HG02943 (cell line): ENCODE measurements around the gene STRIP2.
"Not testable (repeated sequence)": the region's sequence is repeated elsewhere in the genome, so short reads cannot be mapped to it uniquely, and the experiment has no call there.

Experiments
- ATAC-seq: cut with Tn5 transposase; IDR thresholded peaks from one replicate; pipeline ENCODE4 v1.9.1; 2021; ENCODE audit warnings: mild to moderate bottlenecking, low read depth, moderate library complexity; ENCODE audit not compliant: unreplicated experiment

The STRIP2 gene

DNA sequence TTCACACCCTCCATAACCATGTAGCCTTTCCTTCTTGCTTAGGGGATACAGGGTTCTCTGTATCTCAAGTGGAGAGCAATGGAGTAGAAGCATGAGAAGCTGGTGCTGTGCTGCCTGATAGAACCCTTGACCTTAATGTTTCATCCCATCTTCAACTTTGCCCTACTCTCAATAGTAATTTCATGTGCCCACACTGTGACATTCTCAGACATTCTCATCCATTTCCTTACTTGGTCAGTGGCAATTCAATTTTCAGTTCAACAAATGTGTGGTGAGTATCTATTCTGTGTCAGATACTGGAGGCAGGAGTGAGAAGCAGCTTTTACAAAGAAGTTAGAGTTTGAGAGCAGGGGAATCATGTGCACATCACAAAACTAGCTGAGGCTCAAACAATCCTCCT, 16.1 kb downstream of the STRIP2 start:
- ATAC-seq: no peak

- ATAC-seq: no peak
Measured at GRCh38 chr7:129452589-129453231, 18.5 kb downstream of the STRIP2 start.

DNA sequence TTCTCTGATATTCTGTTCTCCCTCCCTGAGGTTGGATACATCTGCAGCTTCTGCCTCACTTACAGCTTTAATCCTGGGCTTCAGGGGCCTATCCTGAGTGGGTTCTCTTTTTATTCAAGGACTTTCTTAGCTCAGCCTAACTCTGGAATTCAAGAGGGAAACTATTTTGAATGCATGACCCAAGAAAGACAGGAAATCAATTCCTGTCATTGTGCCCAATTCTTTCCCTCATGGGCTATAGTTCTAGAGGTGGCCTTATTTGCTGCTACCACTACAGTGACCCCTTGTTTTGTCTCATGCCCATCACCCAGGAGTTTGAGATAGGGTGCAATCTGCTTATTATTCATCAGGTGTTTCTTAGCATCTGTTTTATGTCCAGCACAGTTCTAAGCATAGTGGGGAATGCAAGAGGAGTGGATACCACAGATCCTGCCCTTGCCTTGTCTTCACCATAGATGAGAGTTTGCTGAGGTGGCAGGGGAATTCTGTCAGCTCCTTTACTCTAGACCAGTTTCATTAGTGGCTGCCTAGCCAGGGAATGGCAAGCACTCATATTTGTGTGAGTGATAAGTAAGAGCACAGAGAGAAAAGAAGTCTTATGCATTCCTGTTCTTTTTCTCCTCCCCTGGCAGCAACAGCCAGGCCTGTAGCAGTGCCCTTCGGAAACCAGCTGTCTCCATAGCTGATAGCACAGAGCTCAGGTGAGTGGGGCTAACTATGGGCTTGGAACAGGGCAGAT, 19.4 kb downstream of the STRIP2 start:
- no peak for ATAC-seq

GRCh38 chr7:129454249-129454551, 20.0 kb downstream of the STRIP2 start:
- no peak for ATAC-seq

DNA sequence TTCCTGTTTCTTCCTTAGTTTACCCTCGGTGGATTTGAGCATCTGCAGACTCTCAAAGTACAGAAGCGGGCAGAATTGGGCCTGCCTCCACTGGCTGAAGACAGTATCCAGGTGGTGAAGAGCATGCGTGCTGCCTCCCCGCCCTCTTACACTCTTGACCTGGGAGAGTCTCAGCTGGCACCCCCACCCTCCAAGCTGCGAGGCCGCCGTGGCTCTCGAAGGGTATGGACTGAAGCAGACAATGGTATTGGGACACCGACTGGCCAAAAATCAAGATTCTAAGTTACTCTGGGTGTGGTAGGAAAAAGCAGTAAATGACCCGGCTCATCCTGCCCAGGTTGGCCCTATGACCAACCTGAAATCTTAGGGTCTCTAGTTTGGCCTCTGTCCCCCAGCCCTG, 22.2 kb downstream of the STRIP2 start:
- no peak for ATAC-seq

GRCh38 chr7:129457101-129457500, 22.9 kb downstream of the STRIP2 start:
- ATAC-seq: no peak

- no peak for ATAC-seq
Measured at GRCh38 chr7:129458171-129458570, 23.9 kb downstream of the STRIP2 start.

- ATAC-seq: no peak
Measured at GRCh38 chr7:129461809-129462208, 27.6 kb downstream of the STRIP2 start.

DNA sequence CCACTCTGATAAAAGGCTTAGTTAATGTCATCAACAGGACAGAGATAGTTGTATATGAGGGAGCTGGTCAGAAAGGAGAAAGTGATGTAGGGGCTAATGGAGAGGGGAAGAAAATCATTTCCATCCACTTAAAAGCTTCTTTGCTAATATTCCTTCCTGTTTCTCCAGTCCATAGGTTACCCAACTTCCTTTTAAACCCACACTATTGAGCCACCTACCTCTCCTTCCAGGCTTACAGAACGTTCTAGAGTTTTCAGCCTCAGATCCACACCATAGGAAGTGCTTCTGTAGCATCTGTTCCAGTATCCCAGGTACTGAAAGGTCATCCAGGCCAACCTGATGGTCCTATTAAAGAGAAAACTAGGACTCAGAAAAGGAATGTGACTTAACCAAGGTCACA, 28.2 kb downstream of the STRIP2 start:
- no peak for ATAC-seq

DNA sequence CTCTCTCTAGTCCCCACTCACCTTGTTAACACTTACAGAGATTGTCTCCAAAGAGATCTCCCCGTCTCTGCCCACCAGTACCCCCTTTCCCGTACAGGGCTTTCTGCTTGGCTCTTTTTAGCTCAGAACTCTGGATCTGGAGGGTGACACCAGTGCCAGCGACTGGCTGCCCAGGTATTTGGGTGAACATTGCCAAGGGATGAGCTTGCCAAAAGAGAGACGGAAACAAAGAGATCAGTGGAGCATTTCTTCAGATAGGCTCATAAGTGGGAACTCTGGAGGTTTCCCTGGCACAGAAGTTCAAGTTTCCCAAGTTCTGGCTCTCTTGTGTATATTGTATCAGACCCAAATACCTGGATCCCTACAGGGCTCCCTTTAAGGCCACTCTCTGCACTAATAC, 30.0 kb downstream of the STRIP2 start:
- ATAC-seq: no peak

DNA sequence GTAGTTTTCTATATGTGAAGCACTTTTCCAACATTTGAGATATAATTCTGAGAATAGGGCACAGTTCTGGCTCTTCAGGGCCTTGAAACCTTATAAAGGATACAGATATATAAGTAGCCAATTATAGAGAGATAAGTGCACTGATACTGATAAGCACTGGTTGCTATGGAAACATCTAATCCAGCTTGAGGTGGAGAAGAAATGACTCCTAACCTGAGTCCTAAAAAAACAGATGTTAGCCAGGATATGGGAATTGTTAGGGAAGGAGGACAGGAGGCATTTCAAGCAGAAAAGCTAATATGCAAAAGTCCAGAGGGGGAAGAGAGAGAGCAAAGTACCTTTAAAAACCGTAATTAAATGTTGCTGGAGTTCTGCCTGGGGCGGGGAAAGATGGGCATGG, 30.8 kb downstream of the STRIP2 start:
- no peak for ATAC-seq

DNA sequence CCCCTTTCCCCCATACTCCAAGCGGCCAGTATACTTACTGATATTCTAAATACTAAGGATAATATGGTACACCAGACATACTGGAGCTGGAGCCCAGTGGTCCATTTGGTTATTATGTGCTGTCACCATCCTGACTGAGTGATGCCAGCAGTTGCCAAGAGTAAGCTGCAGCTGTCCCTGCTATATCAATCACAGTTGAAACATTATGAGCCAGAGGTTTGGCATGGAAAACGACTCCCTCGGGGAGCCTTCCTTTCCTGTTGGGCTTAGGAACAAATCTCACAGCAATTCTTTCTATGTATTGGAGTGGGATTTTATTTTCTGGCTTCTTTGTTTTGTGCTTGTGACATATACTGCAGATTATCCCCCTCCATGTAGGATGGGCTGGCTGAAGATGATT, 32.6 kb downstream of the STRIP2 start:
- no peak for ATAC-seq

DNA sequence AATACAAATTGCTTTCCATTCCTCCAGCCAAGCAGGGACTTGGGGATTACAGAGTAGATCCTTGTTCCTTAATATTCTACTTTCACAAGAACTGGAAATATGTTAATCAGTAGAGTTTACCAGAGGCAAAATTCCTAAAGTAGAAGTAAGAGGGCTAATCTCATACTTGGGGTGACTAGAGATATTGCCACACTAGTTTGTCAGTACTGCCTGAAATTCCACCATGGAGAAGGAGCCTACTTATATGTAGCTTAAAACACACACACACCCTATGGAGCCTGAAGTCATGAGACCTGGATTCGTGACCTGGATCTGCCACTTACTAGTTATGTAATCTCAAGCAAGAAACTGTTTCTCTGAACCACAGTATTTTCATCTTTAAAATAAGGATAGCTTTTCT, 33.9 kb downstream of the STRIP2 start:
- ATAC-seq: no peak

DNA sequence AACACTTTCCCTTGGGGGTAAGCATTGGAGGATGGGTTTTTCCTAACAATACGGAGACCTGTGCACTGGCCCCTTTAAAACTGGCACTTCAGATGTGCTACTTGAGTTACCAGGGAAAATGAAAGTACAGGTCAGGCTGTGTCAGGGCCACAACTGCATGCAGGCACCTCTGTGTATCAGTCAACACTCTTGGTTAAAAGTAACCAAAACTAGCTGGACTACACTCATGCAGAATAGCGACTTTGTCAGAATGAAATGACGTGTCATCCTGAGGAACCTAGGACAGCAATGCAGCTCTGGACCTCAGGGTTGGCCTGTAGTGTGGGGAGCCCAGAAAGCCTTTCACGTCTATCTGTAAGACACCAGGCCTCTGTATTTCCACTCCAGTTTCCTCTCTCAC, 34.3 kb downstream of the STRIP2 start:
- ATAC-seq: no peak

- no peak for ATAC-seq
Measured at GRCh38 chr7:129469930-129470329, 35.7 kb downstream of the STRIP2 start.

DNA sequence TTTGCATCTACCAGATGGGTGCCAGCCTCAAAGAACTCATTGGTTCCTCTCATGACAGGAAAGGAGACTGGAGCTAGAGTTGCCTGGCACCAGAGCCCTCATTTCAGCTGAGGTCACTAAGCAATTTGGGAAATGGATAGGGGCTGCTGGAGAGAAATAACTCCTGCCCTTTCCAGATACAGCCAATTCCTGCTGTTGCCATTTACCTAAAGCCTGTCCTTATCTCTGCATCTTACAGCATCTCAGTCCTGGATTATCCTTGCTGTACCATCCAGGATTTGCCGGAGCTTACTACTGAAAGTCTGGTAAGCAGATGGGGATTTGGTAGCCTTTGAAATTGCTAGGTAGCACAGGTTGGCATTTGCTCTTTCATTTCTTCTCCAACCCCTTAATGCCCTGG, 36.2 kb downstream of the STRIP2 start:
- ATAC-seq: no peak

GRCh38 chr7:129471402-129471827, 37.2 kb downstream of the STRIP2 start:
- no peak for ATAC-seq

- not testable (repeated sequence) for ATAC-seq
Measured at GRCh38 chr7:129475931-129476330, 41.7 kb downstream of the STRIP2 start.

DNA sequence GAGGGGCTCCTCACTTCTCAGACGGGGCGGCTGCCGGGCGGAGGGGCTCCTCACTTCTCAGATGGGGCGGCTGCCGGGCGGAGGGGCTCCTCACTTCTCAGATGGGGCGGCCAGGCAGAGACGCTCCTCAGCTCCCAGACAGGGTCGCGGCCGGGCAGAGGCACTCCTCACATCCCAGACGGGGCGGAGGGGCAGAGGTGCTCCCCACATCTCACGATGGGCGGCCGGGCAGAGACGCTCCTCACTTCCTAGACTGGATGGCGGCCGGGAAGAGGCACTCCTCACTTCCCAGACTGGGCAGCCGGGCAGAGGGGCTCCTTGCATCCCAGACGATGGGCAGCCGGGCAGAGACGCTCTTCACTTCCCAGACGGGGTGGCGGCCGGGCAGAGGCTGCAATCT, 42.2 kb downstream of the STRIP2 start:
- not testable (repeated sequence) for ATAC-seq

DNA sequence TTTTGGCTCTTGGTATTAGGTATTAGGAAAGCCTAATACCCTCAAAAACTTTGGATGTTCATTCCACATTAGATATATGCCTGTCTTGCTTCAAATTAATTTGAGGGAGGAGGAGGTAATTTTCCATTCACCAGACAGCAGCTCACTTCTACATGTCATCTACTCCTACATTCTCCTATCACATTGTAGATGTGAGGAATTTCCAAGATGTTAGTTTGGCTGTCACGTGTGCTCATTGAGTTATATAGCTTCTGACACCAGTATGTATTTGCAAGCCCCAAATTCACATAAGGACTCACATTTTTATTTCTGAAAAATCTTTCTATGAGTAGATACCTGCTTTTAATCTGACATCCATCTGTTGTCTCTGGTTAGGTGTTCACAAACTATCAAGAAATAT, 45.6 kb downstream of the STRIP2 start:
- no peak for ATAC-seq

- ATAC-seq: no peak
Measured at GRCh38 chr7:129480674-129481363, 46.6 kb downstream of the STRIP2 start.

DNA sequence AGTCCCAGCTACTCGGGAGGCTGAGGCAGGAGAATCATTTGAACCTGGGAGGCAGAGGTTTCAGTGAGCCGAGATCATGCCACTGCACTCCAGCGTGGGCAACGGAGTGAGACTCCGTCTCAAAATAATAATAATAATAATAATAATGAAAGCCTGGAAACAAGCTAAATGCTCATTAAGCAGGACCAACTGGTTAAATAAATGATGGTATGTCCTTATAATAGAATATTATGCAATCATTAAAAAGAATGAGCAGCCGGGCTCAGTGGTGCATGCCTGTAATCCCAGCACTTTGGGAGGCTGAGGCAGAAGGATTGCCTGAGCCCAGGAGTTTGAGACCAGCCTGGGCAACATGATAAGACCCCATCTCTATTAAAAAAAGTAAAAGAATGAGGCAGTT, 47.1 kb downstream of the STRIP2 start:
- not testable (repeated sequence) for ATAC-seq
